H54 (cell line): ENCODE measurements around the gene AFF4.
A peak's percentile ranks its signal among the peaks of the same experiment; 100 is the strongest.

Experiments used
- DNase-seq: peaks from one replicate; pipeline ENCODE4 v3.0.0; 2011; ENCODE audit warnings: low spot score, mixed read lengths; ENCODE audit not compliant: insufficient read length
- FAIRE-seq: peaks from 3 replicates; lab custom pipeline; 2011; peaks lifted over from hg19 to GRCh38; lab: Jason Lieb, UNC
- POLR2A ChIP-seq: IDR thresholded peaks from 2 replicates; pipeline ENCODE4 v1.6.1; 2011; ENCODE audit warnings: low read depth, mild to moderate bottlenecking, low read length

The AFF4 gene

DNA sequence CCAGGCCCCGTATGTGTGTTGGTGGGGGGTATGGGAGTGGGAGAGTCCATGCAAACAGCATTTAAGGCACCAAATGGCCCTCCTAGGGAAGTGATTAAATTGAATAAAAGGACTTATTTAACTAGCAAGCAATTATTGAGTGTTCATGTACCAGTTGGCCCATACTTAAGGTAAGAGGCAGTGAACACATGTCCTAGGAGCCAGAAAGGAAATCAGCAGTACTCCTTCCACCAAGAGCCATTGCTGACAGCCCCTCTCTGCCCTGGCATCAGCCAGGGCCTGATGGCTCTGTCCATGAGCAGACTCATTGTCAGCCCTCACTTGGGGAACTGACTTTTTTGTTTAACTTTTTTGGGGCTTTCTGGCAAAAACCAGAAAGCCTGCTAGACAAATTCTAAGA lies 122.5 kb downstream of the AFF4 start:
- FAIRE-seq: no peak
- no peak for TF ChIP-seq POLR2A
- no peak for DNase-seq

DNA sequence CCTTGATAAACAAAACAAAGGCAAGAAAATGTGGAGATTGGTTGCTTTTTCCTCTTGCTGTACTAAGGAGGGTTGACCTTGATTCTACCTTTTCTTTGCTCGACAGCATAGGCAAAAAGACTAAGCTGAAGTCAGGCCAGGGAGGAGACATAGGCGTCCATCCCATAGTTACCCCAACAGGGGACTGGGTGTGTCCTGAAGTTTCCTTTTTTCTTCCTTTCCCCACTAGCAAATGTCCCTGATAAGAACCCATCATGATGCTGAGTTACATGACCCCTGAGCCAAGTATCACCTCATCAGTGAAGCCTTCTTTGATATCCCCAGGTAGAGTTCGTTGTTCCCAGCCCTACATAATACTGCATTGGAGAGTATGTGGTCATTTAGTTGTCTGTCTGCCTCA lies 123.1 kb downstream of the AFF4 start:
- DNase-seq (no peak), FAIRE-seq (no peak)
- TF ChIP-seq POLR2A: no peak

GRCh38 chr5:132839426-132840301 lies 123.8 kb downstream of the AFF4 start:
- TF ChIP-seq POLR2A: no peak
- no peak for FAIRE-seq
- no peak for DNase-seq

DNA sequence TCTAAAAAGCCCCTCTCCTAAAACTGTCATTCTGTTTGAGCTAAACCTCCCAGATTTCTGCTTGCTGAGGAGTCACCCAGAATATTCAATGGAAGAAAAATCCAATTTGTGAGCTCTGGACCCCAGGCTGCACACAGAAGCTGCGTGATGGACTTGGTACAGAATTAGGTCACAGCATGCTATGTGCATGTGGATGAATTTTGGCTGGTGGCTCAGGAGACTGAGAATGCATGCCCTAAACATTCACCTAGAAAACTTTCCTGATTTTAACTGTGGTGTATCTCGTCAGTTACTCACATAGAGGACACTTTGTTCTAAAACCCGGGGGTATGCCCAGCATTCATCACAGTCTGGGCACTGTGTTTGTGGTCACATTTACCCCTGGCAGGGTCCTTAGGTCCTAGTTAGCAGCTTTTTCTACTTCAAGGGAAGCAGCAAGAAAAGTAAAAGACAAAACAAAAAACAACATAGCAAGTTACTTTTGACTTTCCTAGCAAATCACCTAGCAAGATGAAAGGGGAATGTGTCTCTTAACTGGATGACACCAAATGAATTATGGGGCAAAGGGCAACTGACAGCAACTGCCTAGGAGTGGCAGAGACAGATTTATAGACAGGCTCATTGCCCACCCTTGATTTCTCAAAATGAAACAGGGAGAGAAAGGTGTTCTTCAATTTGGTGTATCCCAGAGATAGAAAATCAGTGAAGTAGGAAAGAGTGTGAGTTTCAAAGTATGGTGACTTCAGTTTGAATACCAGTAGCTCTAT lies 124.7 kb downstream of the AFF4 start:
- no peak for DNase-seq
- no peak for TF ChIP-seq POLR2A
- no peak for FAIRE-seq

DNA sequence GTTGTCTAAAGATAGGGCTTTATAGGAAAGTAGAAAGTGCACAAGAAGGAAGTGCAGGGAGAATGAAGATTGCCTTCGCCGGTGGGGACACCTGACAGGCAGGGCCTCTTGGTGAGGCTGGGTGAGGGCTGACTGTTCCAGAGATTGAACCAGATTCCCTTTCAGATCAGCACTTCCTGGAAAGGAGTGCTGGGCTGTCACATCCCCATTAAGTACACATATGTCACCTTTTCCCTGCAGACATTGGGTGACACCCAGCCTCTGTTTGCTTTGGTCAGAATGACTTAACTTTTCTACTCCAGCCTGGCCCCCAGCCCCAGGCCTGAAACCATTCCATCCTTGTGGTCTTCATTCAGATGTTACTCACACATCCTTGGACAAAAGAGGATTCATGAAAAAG lies 125.6 kb downstream of the AFF4 start:
- DNase-seq (no peak), FAIRE-seq (no peak)
- TF ChIP-seq POLR2A: no peak

DNA sequence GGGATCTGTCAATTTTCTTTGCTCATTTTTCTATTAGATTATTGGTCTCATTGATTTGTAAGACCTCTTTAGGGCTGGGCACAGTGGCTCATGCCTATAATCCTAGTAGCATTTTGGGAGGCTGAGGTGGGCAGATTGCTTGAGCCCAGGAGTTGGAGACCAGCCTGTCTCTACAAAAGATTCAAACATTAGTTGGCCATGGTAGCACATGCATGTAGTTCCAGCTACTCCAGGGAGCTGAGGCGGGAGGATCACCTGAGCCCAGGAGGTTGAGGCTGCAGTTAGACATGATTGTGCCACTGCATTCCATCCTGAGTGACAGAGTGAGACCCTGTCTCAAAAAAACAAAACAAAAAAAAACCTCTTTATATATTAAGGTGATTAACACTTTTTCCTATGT lies 126.6 kb downstream of the AFF4 start:
- DNase-seq: no peak
- no peak for FAIRE-seq
- TF ChIP-seq POLR2A: no peak

DNA sequence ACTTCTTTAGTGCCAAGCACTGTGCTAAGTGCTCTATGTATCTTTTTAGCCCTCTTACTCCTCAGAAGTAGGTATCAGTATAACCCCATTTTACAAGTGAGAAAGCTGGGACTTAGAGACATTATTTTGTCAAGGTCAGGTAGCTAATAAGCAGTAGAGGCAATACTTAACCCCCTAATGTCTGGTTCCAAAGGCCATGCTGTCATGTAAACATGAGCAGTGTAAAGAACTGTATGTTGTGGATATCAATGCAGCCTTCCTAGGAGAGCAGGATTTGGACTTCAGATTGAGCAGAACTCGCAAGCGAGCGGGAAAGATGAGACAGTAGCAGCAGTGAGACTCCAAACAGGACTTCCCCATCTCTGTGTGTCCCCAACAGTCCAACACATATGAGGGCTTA lies 129.4 kb downstream of the AFF4 start:
- FAIRE-seq: no peak
- TF ChIP-seq POLR2A: no peak
- no peak for DNase-seq

GRCh38 chr5:132832612-132833011 lies 130.8 kb downstream of the AFF4 start:
- TF ChIP-seq POLR2A: no peak
- DNase-seq: no peak
- no peak for FAIRE-seq

GRCh38 chr5:132831095-132831860 lies 132.2 kb downstream of the AFF4 start:
- DNase-seq: no peak
- TF ChIP-seq POLR2A: no peak
- FAIRE-seq: no peak

GRCh38 chr5:132830436-132831094 lies 132.9 kb downstream of the AFF4 start, which contains the start of gene SHROOM1:
SHROOM1 (minus strand) TSS chr5:132830647; CDS start chr5:132826140, 4,507 bp downstream.
- FAIRE-seq (no peak), DNase-seq (peak; percentile 89)
- TF ChIP-seq POLR2A: peak; percentile 51

DNA sequence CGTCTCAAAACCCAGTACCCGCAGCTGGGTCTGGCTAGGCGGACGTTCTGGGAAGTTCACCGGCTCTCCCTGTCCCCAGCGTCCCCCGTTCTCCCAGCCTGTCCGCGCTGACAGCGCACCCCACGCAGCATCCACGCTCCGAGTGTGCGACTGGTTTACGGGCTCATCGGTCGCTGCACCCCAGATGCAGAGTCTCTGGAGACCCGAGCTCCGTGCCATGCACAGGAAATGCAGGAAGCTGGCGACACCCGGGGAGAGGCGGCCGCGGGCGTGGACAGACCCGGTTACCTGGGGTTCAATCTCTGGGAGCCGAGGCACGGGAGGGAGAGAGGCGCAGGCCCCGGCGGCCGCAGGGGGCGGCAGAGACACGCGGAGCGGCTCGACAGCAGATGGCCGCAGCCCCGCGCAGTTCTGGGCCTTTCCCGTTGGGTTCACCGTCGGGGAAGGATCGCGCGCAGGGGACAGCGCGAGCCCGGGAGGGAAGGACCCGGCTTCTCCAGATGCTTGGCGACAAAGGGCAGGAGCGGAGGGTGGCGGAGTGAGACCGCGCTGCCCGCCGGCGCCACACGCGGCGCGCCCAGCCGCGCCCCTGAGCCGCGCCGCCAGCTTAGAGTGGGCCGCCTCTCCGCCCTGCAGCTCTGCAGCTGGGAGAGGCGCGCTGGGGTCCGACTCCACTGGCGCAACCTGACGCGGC lies 133.5 kb downstream of the AFF4 start:
- no peak for TF ChIP-seq POLR2A
- FAIRE-seq: no peak
- DNase-seq: peak; percentile 90

- TF ChIP-seq POLR2A: no peak
- no peak for DNase-seq
- no peak for FAIRE-seq
These were observed 134.5 kb downstream of the AFF4 start for GRCh38 chr5:132828846-132829494.
